Eye (tissue), 1 donor: ENCODE measurements around the gene FAM227A.
"Not testable (repeated sequence)": the region's sequence is repeated elsewhere in the genome, so short reads cannot be mapped to it uniquely, and the experiment has no call there.

Experiments
- DNase-seq: peaks from one replicate; pipeline ENCODE4 v3.0.0-alpha.2; 2015

Gene FAM227A

DNA sequence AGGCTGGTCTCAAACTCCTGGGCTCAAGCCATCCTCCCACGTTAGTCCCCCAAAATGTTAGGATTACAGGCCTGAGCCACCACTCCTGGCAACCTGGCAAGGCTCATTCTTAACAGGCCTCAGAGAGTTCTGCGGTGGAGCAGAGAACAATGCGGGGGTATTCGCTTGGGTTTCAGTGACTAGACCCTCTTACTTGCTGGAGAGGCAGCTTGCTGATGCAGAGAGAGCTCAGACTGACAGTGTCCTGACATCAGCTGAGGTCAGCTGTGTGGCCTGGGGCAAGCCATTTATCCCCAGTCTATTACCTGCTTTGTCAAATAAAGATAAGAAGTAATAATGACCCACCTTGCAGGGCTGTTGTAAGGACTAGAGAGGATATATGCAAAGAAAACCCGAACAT, 46.0 kb downstream of the FAM227A start:
- DNase-seq: no peak

DNA sequence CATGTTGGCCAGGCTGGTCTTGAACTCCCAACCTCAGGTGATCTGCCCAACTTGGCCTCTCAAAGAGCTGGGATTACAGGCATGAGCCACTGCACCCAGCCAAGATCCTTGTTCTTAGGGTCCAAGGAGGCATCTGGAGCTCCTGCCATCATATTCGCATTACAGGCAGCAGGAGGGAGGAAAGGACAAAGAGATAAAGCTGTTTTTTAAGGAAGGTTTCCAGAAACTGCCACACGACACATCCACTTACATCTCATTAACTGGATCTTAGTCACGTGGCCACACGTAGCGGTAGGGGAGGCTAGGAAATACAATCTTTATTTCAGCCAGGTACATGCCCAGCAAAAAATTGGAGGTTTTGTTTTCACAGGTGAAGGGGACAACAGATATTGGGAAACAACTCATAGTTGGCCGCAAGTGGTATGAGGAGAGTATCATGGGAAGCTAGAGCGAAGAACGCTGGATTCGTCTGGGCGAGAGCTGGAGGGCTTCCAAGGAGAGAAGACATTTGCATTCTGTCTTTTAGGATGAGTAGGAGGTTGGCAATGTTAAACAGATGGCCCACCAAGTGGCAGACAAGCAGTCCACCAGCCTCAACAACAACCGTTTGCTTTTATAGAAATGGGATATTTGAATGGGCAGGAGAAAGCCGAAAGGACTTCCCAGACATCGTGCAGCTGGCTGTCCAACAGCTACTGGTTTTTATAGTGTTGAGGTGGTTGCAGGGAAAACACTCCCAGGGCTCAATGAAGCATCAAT, 47.0 kb downstream of the FAM227A start:
- DNase-seq: no peak

DNA sequence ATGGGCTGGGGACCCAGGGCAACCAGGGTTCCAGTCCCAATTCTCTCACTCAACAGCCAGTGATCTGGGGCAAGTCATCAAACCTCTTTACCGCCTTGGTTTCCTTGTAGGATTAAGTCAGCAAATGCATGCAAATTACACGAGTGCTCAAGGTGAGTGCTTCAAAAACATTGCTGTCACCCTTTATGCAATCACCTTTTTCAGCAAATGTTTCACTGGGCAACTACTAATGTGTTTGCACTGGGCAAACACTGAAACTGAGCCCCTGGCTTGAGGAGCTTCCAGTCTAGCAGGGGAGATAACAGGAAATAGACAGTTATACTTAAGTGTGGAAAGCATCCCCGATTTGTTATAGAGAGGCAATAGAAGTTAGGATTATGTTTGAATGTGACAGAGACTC, 48.5 kb downstream of the FAM227A start:
- DNase-seq: no peak

DNA sequence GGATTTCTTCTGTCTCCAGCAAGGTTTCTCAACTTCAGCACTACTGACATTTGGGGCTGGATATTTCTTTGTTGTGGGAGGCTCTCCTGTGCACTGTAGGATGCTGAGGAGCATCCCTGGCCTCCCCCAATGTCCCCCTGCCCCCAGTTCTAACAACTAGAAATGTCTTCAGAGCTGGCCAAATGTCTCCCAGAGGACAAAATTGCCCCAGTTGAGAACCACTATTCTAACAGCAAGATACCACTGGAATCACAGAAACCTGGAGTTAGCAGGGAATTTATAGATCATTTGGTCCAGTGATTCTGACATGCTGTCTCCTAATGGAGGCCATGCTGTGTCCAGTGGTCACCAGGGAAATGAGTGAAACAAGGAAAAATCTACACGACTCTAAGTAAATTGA, 54.0 kb downstream of the FAM227A start:
- DNase-seq: peak; percentile 63

DNA sequence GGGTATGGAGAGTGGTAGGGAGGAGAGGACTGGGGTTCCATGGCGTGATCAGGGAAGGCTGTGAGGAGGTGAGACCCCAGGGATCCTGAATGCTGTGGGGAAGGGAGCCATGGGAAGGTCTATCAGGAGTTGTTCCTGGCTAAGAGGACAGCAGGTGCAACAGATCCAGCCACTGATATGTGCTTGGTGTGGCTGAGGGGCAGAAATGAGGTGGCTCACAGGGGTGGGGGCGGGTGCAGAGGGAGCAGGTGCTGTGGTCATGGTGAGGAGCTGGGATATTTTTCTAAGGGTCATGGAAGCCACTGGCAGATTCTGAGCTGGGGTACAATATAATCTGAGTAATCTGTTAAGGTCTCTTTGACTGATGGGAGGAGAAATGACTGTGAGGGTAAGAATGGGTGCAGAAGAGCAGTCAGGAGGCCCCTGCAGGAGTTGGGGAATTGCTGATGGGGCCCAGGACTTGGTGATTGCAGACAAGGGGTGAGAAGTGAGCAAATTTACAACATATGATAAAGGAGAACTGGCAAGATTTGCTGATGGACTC, 54.9 kb downstream of the FAM227A start:
- DNase-seq: no peak

DNA sequence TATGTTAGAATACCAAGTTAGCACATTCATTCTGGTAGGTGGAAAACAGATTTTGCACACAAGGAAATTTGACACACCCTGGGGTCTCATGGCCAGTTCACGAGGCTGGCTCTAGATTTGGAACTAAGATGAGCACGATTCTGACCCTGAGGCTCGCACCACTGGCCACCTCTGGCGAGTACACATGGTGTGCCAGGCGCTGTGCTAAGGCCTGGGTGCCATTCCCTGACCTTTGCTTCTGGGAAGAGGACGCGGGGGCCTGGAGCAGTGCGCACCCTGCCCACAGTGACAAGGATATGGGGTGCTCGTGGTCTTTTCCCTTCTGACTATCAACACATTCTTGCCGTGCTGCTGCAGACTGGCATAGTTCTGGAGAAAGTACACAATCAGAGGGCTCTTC, 56.7 kb downstream of the FAM227A start:
- DNase-seq: no peak

DNA sequence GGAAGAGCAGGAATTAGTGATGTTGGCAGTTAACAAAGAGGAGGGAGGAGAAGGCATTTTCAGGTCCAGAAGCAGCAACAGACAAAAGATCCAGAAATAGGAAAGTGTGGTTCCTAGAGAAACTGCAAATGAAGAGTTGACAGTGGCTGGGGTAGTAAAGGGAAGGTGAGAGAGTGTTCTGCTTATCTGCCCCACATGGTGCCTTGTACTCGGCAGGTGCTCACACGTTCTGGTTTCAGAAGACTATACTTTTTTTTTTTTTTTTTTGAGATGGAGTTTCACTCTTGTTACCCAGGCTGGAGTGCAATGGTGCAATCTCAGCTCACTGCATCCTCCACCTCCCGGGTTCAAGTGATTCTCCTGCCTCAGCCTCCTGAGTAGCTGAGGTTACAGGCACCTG, 73.3 kb downstream of the FAM227A start:
- DNase-seq: not testable (repeated sequence)

DNA sequence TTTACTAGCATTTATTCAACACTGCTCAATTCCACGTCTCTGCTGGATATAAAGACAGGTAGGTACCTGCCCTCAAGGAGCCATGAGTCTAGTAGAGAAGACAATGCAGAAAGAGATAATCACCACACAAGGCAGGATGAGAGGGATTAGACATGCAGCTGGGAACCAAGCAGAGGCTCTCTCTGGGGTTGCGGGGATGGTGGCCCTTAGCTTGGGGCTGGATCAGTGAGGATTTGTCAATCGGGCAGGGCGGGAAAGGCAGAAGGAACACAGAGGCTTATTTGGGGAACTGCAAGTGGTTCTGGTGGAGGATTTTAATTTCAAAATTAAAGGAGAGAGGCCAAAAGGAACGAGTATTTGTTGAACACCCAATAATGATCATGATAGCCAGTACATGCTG, 77.7 kb downstream of the FAM227A start:
- no peak for DNase-seq

DNA sequence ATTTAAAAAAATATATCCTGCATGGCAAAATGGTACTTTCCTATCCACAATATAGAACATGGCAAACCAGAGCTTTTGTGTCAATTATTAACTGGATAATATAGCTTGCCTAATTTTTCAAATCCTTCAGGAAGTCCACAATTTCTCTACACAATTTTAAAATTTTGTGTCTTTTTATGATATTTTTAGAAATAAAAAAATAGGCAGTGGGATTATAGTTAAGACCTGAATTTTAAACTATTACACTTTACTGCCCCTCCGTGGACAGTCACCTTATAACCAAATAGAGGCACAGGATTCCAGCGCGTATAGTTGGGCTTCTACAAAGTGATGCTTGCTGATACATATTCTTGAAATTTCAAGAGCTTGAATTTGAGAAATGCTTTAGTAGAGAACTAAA, 84.1 kb downstream of the FAM227A start:
- DNase-seq: peak; percentile 81

DNA sequence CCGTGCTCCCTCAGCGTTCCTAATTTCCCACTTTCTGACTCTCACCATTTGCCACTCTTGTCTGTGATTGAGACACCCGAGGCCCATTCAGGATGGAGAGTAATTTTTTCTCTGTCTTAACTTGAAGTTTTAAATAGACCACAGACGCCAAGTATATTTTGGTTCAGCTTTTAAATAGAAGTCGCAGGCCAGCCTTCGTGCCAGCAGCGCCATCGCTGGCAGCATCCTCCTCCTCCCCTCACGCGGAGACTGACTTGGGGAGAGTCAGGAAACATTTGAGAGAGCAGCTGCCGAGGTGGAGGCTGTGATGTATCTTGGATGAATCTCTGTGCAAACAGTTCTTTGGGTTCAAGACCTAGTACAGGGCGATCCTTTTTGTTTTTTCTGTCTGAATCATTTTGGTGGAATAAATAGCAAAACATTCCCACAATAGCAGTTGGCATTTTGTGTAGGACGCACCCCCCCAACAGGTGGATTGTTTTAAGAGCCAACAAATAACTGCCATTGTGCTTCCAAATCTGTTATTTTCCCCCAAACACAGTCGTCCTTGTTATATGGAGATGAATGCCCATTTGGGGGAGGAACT, 85.3 kb downstream of the FAM227A start:
- DNase-seq: no peak

DNA sequence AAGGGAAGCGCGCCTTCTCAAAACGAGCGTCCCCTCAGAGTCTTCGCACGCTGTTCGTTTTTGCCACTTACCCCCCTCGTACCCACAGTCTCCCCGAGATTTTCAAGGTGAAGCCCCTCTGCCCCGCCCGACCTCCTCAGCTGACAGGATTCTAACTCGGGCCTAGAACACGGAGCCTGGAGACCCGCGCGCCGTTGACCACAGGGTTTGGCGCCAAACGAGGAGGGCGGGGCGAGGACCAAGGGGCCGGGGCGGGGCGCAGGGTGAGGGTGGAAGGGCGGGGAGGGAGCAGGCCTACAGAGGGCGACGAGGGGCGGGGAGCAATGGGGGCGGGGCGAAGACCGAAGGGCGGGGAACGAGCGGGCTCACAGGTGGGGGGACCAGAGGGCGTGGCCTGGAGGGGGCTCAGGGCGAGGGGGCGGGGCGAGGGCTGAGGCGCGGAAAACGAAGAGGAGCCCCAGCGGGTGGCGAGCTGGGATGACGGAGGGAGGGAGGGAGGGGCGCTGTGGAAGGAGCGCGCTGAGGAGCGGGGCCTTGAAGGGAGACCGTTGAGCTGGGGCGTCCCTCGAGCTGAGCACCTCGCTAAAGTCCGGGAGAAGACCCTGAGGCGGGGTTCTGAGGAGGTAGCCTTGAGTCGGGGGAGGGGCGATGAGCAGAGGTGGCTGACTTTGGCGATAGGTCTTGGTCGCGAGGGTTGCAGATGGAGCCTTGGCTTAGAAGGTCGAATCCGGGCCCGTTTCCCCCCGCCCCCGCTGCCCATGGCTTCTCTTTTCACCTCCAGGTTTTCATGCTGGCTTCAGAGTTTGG, 86.0 kb downstream of the FAM227A start, which contains the start of gene DMC1:
TSS of gene DMC1 (minus strand) at position 212 of the 807 bp plus-strand sequence. CDS start 1,927 bp downstream, outside the sequence.
- peak; percentile 96 for DNase-seq

DNA sequence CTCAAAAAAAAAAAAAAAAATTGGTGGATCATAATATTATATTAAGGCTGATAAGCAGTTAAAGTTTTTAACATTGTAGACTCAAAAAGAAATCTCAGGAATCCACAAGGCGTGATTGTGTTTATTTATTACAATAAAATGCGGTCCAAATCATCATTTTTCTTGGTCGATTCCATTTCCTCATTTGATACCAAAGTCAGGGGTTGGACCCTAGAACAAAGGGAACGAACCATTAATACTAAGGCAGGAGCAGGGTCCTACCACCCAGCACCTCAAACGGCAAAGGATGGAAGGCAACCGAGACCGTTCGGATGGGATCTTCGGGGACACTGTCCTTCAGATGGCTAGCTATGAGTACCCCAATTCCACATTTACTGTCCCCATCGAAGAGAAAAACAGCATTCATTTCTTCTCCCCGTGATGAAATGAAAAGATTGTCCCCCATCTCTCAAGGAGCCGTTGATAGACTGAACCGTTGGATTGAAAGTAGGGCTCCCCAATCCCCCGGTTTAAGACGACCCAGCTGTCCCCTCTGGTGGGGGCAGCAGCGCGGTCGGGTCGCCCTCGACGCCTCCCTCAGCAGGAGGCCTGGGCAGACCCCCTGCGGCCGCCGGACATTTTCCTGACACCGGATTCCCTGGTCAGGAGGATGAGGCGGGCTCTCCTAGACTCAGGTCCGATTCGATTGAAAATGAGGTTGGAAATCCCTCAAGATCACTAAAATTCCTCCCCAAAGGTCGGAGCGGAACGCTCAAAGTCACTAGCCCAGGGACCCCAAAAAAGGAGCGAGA, 86.8 kb downstream of the FAM227A start:
- DNase-seq: peak; percentile 50

DNA sequence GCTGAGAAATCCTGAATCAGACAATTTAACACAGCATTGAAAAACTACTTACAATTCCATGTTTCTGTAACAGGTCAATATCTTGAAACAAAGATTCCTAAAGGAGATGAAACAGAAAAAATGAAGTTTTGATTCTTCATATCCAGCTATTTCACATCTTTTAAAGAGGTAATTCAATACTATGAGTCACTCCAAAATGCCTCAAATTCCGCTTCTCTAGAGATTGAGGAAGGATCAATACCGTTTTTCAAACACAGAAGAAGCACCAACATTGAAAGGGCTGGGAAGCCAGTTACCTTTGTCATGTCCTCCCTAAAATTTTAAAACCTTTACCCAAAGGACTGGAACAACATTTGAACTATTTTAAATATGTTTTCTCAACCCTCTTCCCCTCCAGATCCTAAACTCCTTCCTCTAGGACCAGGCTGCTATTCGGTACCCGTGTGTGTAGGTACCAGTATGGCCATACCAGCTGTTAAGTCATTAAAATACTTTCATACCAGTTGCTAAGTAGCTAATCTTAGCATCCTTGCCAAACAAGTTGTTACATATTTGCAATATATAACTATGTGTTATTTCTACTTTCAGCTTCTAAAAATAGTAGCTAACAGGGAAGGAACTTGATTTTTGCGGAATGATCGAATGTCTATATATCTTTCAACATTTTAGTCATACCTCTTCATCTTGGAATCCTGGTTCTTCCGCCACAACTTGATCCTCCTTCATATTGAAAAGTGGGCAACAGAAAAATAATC, 88.5 kb downstream of the FAM227A start:
- no peak for DNase-seq

DNA sequence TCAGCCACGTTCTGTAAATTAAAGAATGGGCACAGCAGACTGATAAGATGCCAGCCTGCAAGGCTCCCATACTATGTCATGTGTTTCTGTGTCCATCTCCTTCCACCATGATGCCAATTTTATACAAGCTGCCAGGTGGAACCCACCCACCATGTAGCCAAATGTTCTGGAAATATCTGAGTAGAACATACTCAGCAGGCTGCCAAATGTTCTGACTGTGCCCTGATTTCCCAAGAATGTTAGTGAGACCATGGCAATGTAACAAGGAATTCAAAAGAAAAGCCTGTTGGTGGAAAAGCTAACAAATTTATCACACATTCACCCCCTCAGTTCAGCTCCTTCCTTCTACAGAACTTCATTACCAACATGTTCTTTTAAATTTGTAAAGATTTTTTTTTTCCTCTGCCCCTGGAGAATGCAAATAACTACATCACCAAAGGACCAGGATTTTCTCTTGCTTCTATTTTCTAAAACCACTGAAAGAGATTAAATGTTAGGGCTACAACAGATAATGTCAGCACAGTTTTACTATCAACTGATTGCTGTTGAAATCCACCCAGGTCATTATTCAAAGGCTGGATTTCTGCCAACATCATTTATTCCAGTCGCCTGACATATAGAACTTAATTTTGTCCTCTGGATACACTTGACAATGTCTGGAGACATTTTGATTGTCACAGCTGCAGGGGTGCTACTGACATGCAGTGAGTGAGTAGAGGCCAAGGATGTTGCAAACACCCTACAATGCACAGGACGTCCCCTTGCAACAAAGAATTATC, 89.3 kb downstream of the FAM227A start:
- no peak for DNase-seq

DNA sequence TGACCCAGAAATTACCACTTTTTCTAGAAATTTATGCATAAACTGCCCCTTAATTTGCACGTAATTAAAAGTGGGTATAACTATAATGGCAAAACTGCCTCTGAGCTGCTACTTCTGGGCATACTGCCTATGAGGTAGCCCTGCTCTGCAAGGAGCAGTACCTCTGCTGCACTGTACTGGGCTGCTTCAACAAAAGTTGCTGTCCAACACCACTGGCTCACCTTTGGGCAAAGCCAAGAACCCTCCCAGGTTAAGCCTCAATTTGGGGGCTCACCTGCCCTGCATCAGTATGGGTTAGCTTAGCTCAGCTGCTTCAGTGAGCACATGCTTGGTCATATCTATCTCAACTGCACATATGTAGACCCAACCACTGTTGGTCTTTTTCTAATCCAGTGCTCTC, 90.8 kb downstream of the FAM227A start:
- no peak for DNase-seq

DNA sequence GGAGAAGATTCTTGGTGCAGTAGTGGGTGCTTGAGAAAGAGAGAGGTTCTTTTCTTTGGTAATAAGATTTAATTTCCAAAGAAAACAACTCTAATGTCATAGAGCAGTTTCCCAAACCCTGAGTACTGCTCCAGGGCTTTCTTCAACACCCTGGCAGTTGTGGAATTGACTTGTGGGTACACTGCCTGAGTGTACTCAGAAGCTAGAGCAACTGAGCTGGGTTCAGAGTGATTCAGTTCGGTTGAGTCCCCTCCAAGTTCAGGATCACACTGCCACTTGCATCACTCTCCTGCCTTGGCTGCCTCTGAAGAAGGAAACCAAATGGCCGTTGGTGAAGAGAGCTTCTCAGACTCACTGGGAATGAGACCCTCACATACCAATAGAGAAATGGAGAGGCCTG, 91.5 kb downstream of the FAM227A start:
- no peak for DNase-seq

DNA sequence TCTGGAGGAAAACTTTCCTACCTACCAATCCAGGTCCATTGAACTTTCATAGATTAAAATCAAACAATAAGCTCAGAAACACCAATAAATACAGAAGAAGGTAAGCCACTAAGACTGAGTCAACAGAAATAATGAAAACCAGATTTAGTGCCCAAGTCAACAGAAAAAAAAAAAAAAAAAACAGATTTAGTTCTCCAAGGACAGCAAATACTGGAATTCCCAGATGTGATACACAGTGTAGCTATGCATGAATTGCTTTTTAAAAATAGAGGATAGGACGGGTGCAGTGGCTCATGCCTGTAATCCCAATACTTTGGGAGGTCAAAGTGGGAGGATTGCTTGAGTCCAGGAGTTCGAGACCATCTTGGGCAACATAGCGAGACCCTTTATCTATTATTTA, 101.9 kb downstream of the FAM227A start:
- DNase-seq: no peak

DNA sequence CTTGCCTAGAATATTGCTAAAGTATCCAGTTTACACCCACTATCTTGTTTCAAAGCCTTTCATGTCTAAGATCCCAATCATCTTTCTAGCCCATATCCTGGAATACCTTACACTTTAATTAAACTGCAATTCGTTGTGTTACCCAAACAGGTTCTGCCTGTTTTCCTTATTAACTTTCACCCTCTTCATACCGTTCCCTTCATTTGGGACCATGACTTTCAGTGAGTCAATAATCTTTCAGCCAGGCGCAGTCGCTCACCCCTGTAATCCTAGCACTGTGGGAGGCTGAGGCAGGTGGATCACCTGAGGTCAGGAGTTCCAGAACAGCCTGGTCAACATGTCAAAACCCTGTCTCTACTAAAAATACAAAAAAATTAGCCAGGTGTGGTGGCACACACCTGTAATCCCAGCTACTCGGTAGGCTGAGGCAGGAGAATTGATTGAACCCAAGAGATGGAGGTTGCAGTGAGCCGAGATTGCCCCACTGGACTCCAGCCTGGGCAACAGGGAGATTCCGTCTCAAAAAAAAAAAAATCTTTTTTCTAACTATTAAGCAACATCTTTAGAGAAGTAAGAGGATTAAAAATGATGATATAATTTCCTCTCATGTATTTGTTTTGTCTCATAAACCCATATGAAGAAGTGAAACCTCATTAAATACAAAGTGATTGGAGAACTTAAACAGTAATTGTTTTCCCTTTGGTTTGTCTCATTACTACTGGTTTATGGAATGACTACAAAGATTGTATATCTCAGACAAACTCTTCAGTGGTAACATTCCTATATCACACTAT, 106.9 kb downstream of the FAM227A start:
- no peak for DNase-seq

DNA sequence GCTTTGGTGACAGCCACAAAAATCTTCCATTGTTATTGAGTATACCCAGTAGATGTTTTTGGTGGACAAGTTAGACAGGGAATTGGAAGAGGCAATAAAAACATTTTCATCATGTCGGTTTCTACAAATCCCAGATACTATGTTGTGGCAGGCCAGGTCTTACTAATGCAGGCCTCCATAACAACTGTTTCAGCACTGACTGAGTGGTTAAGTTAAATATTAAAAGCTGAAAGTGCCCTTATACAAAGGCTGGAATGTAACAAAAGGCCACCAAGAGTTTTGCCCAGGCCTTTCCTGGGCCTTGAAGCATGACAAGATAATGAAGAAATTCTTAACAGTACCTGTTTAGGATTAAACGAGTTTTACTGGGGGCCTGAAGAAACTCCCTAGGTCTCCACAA, 115.5 kb downstream of the FAM227A start:
- DNase-seq: no peak

DNA sequence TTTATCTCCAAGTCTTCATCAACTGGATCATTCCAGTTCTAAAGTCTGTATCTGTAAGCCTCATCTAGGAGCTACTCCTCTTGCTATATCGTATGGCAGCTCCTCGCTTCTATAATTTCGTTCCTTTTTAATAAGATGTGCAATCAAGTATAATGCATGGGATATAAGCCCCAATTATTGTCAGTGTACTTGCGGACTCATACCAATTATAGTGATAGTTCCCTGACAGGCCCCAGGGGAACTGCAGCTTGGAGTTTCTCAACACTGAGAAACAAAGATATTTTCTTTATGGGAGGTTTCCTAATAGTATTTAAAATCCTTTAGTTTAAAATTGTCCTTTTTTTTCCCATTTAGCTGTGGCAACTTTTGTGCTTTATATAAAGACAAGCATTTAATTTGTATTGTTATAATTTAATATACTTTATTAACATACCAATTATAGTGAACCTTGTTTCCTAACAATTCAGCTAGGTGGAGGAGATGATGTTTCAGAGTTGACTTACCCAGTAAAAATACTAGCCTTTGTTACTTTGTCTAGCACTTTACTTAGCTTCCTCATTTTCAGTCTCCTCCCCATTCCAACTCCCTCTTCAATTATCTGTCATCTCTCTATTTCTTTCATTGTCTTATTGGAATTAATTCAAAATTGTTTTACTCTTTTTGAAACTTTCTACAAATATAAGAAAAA, 124.8 kb downstream of the FAM227A start:
- DNase-seq: peak; percentile 12
